AG04450 (cell line): ENCODE results near the gene JPH4. TPM values are rescaled to one million over a fixed set of nuclear protein-coding genes. Genes with fewer than 3 reads are reported as not detected.

Source experiments
- CTCF ChIA-PET: fragments of 300-600, 350-600 bp; formaldehyde crosslinking; extraction: SDS; loops from one replicate; lab custom pipeline; 2022; ENCODE audit warnings: antibody characterized with exemption, inconsistent platforms; lab: Charles Lee
- POLR2A ChIA-PET: fragments of 350-600 bp; formaldehyde crosslinking; extraction: SDS; loops from one replicate; lab custom pipeline; 2021; ENCODE audit warnings: antibody characterized with exemption, inconsistent platforms; lab: Yijun Ruan, JAX
- DNase-seq: peaks from one replicate; pipeline ENCODE4 v3.0.0-alpha.2; 2011; ENCODE audit warnings: low read depth, low spot score
- H3K27ac ChIP-seq: one replicate; pipeline ENCODE4 v1.5.1; 2012; ENCODE audit warnings: low read depth, low read length, control low read depth
- H3K27me3 ChIP-seq: one replicate; pipeline ENCODE4 v1.6.0; 2012; ENCODE audit warnings: low read length; ENCODE audit not compliant: control insufficient read depth, insufficient read depth
- H3K4me3 ChIP-seq: 2 replicates; pipeline ENCODE4 v1.5.1; 2011; ENCODE audit warnings: mild to moderate bottlenecking, low read depth, low read length, control low read depth
- H3K9me3 ChIP-seq: 2 replicates; pipeline ENCODE4 v1.5.1; 2012; ENCODE audit warnings: low read length; ENCODE audit not compliant: control insufficient read depth, insufficient read depth
- CTCF ChIP-seq: IDR thresholded peaks from 2 replicates; pipeline ENCODE4 v1.5.1; 2011; ENCODE audit warnings: low read depth, low read length, control low read depth, inconsistent platforms
- polyA plus RNA-seq: library from polyadenylated mRNA; depleted of rRNA; stranded (reverse); fragments of >200 nt; gene quantifications from 2 replicates; pipeline ENCODE4 v1.2.3, GENCODE V29; 2011

The JPH4 gene
- polyA plus RNA-seq, 1 experiment, result not detected

GRCh38 chr14:23568021-23568599 lies 10.5 kb downstream of the JPH4 start:
- no peak overlapping the region for H3K27ac ChIP-seq
- DNase-seq, result no peak
- TF ChIP-seq CTCF, result no peak
- peaks cover 28% of the 10 kb centered on the region for H3K27me3 ChIP-seq
- POLR2A ChIA-PET, result no interaction called here
- CTCF ChIA-PET, result interaction anchor here (0.6 to 1.9 kb wide), 5 partner anchors 9 to 342 kb away, joined by 3 to 10 read pairs (median 6); no protein-coding TSS in a partner anchor
- H3K9me3 ChIP-seq, result no peaks in the 10 kb centered on the region; the same call in 1 of the 2 replicates
- H3K4me3 ChIP-seq, result peak overlapping the region; percentile 66; the same call in 1 of the 2 replicates

- H3K27ac ChIP-seq, result no peak within 1 kb of the TSS
- POLR2A ChIA-PET, result interaction anchor here (0.7 kb wide), 1 partner anchor 23 kb away, joined by 3 read pairs; no protein-coding TSS in a partner anchor
- CTCF ChIA-PET, result interaction anchor here (0.6 to 1.9 kb wide), 7 partner anchors 8 to 343 kb away, joined by 3 to 10 read pairs (median 6); no protein-coding TSS in a partner anchor
Measured at GRCh38 chr14:23567186-23568020, 11.2 kb downstream of the JPH4 start, which contains the start of gene AP1G2. Gene AP1G2 (minus strand): TSS chr14:23567791. CDS start chr14:23567314, 477 bp downstream.

GRCh38 chr14:23566778-23567185 lies 11.8 kb downstream of the JPH4 start:
- H3K4me3 ChIP-seq, result peak overlapping the region; percentile 66
- TF ChIP-seq CTCF, result peak; percentile 18
- no peak overlapping the region for H3K27ac ChIP-seq
- DNase-seq, result no peak
- ChIA-PET POLR2A (no interaction called here), CTCF (interaction anchor here (0.9 to 1.9 kb wide), 3 partner anchors 28 to 88 kb away, joined by 3 to 9 read pairs (median 4); no protein-coding TSS in a partner anchor)
- peaks cover 17% of the 10 kb centered on the region for H3K27me3 ChIP-seq
- no peaks in the 10 kb centered on the region; the same call in 1 of the 2 replicates for H3K9me3 ChIP-seq

More at GRCh38 chr14:23567186-23568020, 11.2 kb downstream of the JPH4 start, which contains the start of gene AP1G2:
- peak within 1 kb of the TSS; percentile 66 for H3K4me3 ChIP-seq
- peaks cover 22% of the 10 kb centered on the region for H3K27me3 ChIP-seq
- no peak for DNase-seq
- H3K9me3 ChIP-seq, result no peaks in the 10 kb centered on the region; the same call in 1 of the 2 replicates
- TF ChIP-seq CTCF, result no peak

GRCh38 chr14:23566112-23566777 lies 12.3 kb downstream of the JPH4 start:
- Histone ChIP-seq H3K4me3 (no peak overlapping the region), H3K27ac (no peak overlapping the region), H3K9me3 (no peaks in the 10 kb centered on the region; the same call in 1 of the 2 replicates), H3K27me3 (peaks cover 12% of the 10 kb centered on the region)
- CTCF ChIA-PET, result interaction anchor here (0.9 to 1.9 kb wide), 3 partner anchors 27 to 88 kb away, joined by 3 to 9 read pairs (median 4); no protein-coding TSS in a partner anchor
- no peak for TF ChIP-seq CTCF
- POLR2A ChIA-PET, result no interaction called here
- DNase-seq, result no peak
